Thoracic aorta endothelial cell (primary cell): ENCODE data around the gene ME3. TPM values are rescaled to one million over a fixed set of nuclear protein-coding genes. Genes with fewer than 3 reads are reported as not detected.

Experiments
- total RNA-seq: library from RNA; depleted of rRNA; stranded (reverse); fragments of >200 nt; gene quantifications from 2 replicates; pipeline ENCODE4 v1.2.3, GENCODE V29; 2012

The ME3 gene
- total RNA-seq = 41.0 and 45.2 TPM in 2 replicates

GRCh38 chr11:86672007-86672621, at the start of gene ME3:
TSS of gene ME3 (minus strand) at chr11:86672616.

Other genes with a start within 250 kb of the ME3 start
- gene PRSS23, start 127.9 kb upstream of the ME3 start, total RNA-seq = 282 and 350 TPM in 2 replicates